Right lobe of liver (tissue), 4 donors: ENCODE results near the gene PSMA7.

Experiments
- POLR2A ChIP-seq: fragments of 450-650 bp; IDR thresholded peaks from one replicate; pipeline ENCODE4 v1.6.1; 2017; ENCODE audit warnings: antibody characterized with exemption, mild to moderate bottlenecking
- TF ChIP-seq, protein P1 (sequence below), 4 donors: fragments of 200-600 bp in 3 of 4; fragments of 450-650 bp in 1 of 4; IDR thresholded peaks; one replicate each; pipeline versions ENCODE4 v1.5.1 to v1.8.0; 2016 to 2022; ENCODE audit warnings: antibody characterized with exemption in 4 of 4, mild to moderate bottlenecking in 2 of 4
- donor health status: DM: no; HTN: no; CAD: no.
- donor health status: DM: no; HTN: no; CAD: no.
- donor health status: DM: no; HTN: yes; CAD: no.

DNA sequence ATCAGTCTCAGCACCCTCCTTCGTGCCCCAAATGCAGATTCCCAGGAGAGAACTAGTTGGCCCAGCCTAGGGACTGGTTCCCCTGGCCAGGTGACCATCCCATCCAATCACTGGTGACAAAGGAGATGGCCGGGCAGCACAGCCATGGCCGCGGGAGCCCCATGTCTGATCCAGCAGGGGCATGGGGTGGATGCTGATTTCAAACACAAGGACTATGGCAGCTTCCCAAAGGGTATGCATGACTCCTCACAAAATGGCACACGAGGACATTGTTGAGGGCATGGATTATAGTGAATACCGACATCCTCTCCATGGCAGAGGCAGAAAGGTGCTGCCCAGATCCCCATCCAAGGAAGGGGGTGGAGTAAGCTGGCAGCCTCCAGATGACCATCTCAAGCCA is 30.8 kb downstream of the PSMA7 start:
- TF ChIP-seq, protein P1, sequence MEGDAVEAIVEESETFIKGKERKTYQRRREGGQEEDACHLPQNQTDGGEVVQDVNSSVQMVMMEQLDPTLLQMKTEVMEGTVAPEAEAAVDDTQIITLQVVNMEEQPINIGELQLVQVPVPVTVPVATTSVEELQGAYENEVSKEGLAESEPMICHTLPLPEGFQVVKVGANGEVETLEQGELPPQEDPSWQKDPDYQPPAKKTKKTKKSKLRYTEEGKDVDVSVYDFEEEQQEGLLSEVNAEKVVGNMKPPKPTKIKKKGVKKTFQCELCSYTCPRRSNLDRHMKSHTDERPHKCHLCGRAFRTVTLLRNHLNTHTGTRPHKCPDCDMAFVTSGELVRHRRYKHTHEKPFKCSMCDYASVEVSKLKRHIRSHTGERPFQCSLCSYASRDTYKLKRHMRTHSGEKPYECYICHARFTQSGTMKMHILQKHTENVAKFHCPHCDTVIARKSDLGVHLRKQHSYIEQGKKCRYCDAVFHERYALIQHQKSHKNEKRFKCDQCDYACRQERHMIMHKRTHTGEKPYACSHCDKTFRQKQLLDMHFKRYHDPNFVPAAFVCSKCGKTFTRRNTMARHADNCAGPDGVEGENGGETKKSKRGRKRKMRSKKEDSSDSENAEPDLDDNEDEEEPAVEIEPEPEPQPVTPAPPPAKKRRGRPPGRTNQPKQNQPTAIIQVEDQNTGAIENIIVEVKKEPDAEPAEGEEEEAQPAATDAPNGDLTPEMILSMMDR (IDR thresholded peaks at IDR 0.05): no peak
- no peak for TF ChIP-seq POLR2A
